K562 (cell line): ENCODE data around the gene ATXN7. TPM values are rescaled to one million over a fixed set of nuclear protein-coding genes. Genes with fewer than 3 reads are reported as not detected.

ENCODE experiments used
- CCNT2 ChIP-seq: IDR thresholded peaks from 2 replicates; pipeline ENCODE4 v1.6.1; 2011; ENCODE audit warnings: borderline replicate concordance, low read depth, mild to moderate bottlenecking, moderate library complexity, mixed read lengths, low read length; ENCODE audit not compliant: insufficient read length; ENCODE audit errors: extremely low read depth
- IRF2 ChIP-seq: sonication (generic); formaldehyde crosslinking; IDR thresholded peaks from 2 replicates; pipeline ENCODE4 v1.8.1; 2022; ENCODE audit warnings: mild to moderate bottlenecking, missing genetic modification reagents
- JUN ChIP-seq, 2 experiments: sonication (generic) in 1 of 2; formaldehyde crosslinking in 1 of 2; IDR thresholded peaks; 2 replicates each; pipeline versions ENCODE4 v1.6.1 to v1.8.0; 2012 to 2022; ENCODE audit warnings: borderline replicate concordance in 2 of 2, mild to moderate bottlenecking in 2 of 2, improper control_type of control experiment in 1 of 2, low read depth in 1 of 2, low read length in 1 of 2, missing genetic modification reagents in 1 of 2
- JUND ChIP-seq, 2 experiments: IDR thresholded peaks; 2 replicates in 1 of 2; 3 replicates in 1 of 2; pipeline ENCODE4 v1.6.1; 2011; ENCODE audit warnings: borderline replicate concordance in 2 of 2, low read depth in 2 of 2, low read length in 2 of 2, improper control_type of control experiment in 1 of 2, missing biosample characterization in 1 of 2, missing genetic modification characterization in 1 of 2, missing genetic modification reagents in 1 of 2
- L3MBTL2 ChIP-seq: fragments of 450-650 bp; IDR thresholded peaks from 2 replicates; pipeline ENCODE4 v1.6.1; 2016; ENCODE audit warnings: mild to moderate bottlenecking, moderate library complexity
- NKRF ChIP-seq: fragments of 450-650 bp; IDR thresholded peaks from 2 replicates; pipeline ENCODE4 v1.6.1; 2016; ENCODE audit warnings: borderline replicate concordance
- TAF1 ChIP-seq: IDR thresholded peaks from 2 replicates; pipeline ENCODE4 v1.6.1; 2011; ENCODE audit warnings: mild to moderate bottlenecking, low read length, moderate library complexity; ENCODE audit not compliant: insufficient read depth, control insufficient read depth, severe bottlenecking; ENCODE audit errors: extremely low read depth
- TBP ChIP-seq: optimal IDR thresholded peaks from 2 replicates; pipeline ENCODE3; 2011; ENCODE audit warnings: low read depth, low read length, improper control_type of control experiment
- ZBTB40 ChIP-seq, 2 experiments: fragments of 450-650 bp in 1 of 2; sonication (generic) in 1 of 2; formaldehyde crosslinking in 1 of 2; IDR thresholded peaks; 2 replicates each; pipeline versions ENCODE4 v1.7.1 to v1.9.0; 2016 to 2022; ENCODE audit warnings: inconsistent platforms in 1 of 2, mild to moderate bottlenecking in 1 of 2, missing genetic modification reagents in 1 of 2
- ZNF395 ChIP-seq: fragments of 200-800 bp; sonication (Bioruptor generic); IDR thresholded peaks from 2 replicates; pipeline ENCODE4 v1.6.1; 2017; ENCODE audit warnings: missing genetic modification characterization, missing compliant biosample characterization
- polyA plus RNA-seq, 8 experiments: library from polyadenylated mRNA; depleted of rRNA in 4 of 8; stranded (reverse) in 5 of 8; unstranded in 3 of 8; fragments of >200 nt; fragmentation: Nextera tagmentation in 2 of 8; fragmentation: Illumina TruSeq in 1 of 8; extraction: Ambion mirVana in 2 of 8; extraction: Trizol in 1 of 8; gene quantifications; 2 replicates each; pipeline versions ENCODE4 v1.2.1 to v1.2.3, GENCODE V29; 2011 to 2014; ENCODE audit warnings: inconsistent platforms in 1 of 8, missing spikeins in 1 of 8
- total RNA-seq, 7 experiments: library from RNA; depleted of rRNA in 6 of 7; stranded (reverse); fragments of >200 nt in 6 of 7; fragmentation: Illumina TruSeq in 2 of 7; extraction: Trizol in 2 of 7; gene quantifications; 2 replicates each; pipeline versions ENCODE4 v1.2.1 to v1.2.3, GENCODE V29; 2011 to 2021; ENCODE audit warnings: low replicate concordance in 1 of 7

The ATXN7 gene
- total and polyA plus RNA-seq, 9 of the 15 experiments (the other 6 are each of a cell fraction or from before 2014, with no cell fraction given) = 0.41 to 9.2 (median 6.7) TPM

GRCh38 chr3:63911873-63912767 is 48.5 kb downstream of the ATXN7 start, which contains the start of gene SCAANT1 (continued):
- peak; percentile 71 for TF ChIP-seq ZBTB40 (IDR thresholded peaks at IDR 0.05)
- no peak for TF ChIP-seq ZBTB40 (CRISPR knock-in tag; IDR thresholded peaks at IDR 0.05)
- TF ChIP-seq JUND (IDR thresholded peaks at IDR 0.05; ENCODE audit: borderline replicate concordance, low read depth, low read length) = peak; percentile 64; the same call in 1 of the 2 replicates
- TF ChIP-seq JUND (tag; IDR thresholded peaks at IDR 0.05; ENCODE audit: borderline replicate concordance, low read depth, low read length) = peak; percentile 18; the same call in 1 of the 3 replicates
- TF ChIP-seq ZNF395 = peak; percentile 45; the same call in 1 of the 2 replicates
- TF ChIP-seq IRF2 (CRISPR knock-in tag) = 0 out of 2 replicates have a peak, but pooled peaks have one; percentile 26
- TF ChIP-seq TAF1 = peak; percentile 31
- peak; percentile 66 for TF ChIP-seq CCNT2
- peak; percentile 52; the same call in 1 of the 2 replicates for TF ChIP-seq JUN (IDR thresholded peaks at IDR 0.05; ENCODE audit: borderline replicate concordance, low read depth, low read length)
- TF ChIP-seq JUN (CRISPR knock-in tag; IDR thresholded peaks at IDR 0.05; ENCODE audit: borderline replicate concordance) = no peak
- TF ChIP-seq L3MBTL2 = 0 out of 2 replicates have a peak, but pooled peaks have one; percentile 25
- TF ChIP-seq NKRF = peak; percentile 56; the same call in 1 of the 2 replicates
- peak; percentile 20 for TF ChIP-seq TBP
